ENCODE results near the gene KIAA1755.

- TF ChIP-seq CTCF (IDR thresholded peaks at IDR 0.05) (no peak), EZH2phosphoT487 (IDR thresholded peaks at IDR 0.05) (no peak)
Measured at GRCh38 chr20:38308447-38308846, 47.9 kb upstream of the KIAA1755 start.

Measured in neural progenitor cell (in vitro differentiated cells).